H1 (cell line): ENCODE measurements around the gene APOL6. TPM values are rescaled to one million over a fixed set of nuclear protein-coding genes. Genes with fewer than 3 reads are reported as not detected.

Experiments
- CTCF ChIA-PET: fragments of 300-600 bp; sonication (Branson Sonifier 250); formaldehyde crosslinking; loops from one replicate; lab custom pipeline; 2021; ENCODE audit not compliant: partially characterized antibody; lab: Charles Lee
- POLR2A ChIA-PET: fragments of 300-600 bp; sonication (Branson Sonifier 250); formaldehyde crosslinking; loops from one replicate; lab custom pipeline; 2021; ENCODE audit warnings: inconsistent platforms; ENCODE audit not compliant: partially characterized antibody; lab: Charles Lee
- DNase-seq, 2 experiments: peaks; one replicate each; pipeline versions ENCODE4 v3.0.0 to v3.0.0-alpha.2; 2010 to 2022; ENCODE audit warnings: low spot score in 2 of 2, low read depth in 1 of 2, mixed read lengths in 1 of 2
- FAIRE-seq: peaks from 2 replicates; lab custom pipeline; 2011; peaks lifted over from hg19 to GRCh38; lab: Jason Lieb, UNC
- H2AFZ ChIP-seq: 2 replicates; pipeline ENCODE4 v1.8.1; 2012; ENCODE audit warnings: low read length, inconsistent platforms
- H2AK5ac ChIP-seq: 2 replicates; pipeline ENCODE4 v1.6.1; 2013; ENCODE audit warnings: low read depth, low read length
- H2BK120ac ChIP-seq: replicated peaks from 2 replicates; pipeline ENCODE3; 2013; ENCODE audit warnings: low read depth, low read length, inconsistent platforms
- H2BK12ac ChIP-seq: 2 replicates; pipeline ENCODE4 v1.6.1; 2013; ENCODE audit warnings: low read depth, low read length
- H2BK15ac ChIP-seq: 2 replicates; pipeline ENCODE4 v1.6.1; 2013; ENCODE audit warnings: low read length
- H2BK20ac ChIP-seq: 2 replicates; pipeline ENCODE4 v1.6.1; 2013; ENCODE audit warnings: low read length
- H2BK5ac ChIP-seq: 2 replicates; pipeline ENCODE4 v1.6.1; 2013; ENCODE audit warnings: low read depth, low read length
- H3K14ac ChIP-seq: 2 replicates; pipeline ENCODE4 v1.6.1; 2013; ENCODE audit warnings: inconsistent platforms; ENCODE audit not compliant: insufficient read length
- H3K18ac ChIP-seq: 2 replicates; pipeline ENCODE4 v1.6.1; 2013; ENCODE audit warnings: low read length; ENCODE audit errors: extremely low read depth
- H3K23ac ChIP-seq: 2 replicates; pipeline ENCODE4 v1.6.1; 2013; ENCODE audit warnings: inconsistent platforms; ENCODE audit not compliant: insufficient read length
- H3K23me2 ChIP-seq: 2 replicates; pipeline ENCODE4 v1.6.1; 2013; ENCODE audit warnings: low read depth, low read length
- H3K27ac ChIP-seq: 2 replicates; pipeline ENCODE4 v1.6.1; 2011; ENCODE audit warnings: low read depth, low read length, inconsistent platforms
- H3K27me3 ChIP-seq, 4 experiments: replicated peaks in 1 of 4; 1 replicate in 1 of 4; 2 replicates in 3 of 4; pipeline versions ENCODE4 v1.6.1 to v1.8.1; 2011 to 2013; ENCODE audit warnings: low read length in 3 of 4, mild to moderate bottlenecking in 3 of 4, inconsistent platforms in 2 of 4, mixed read lengths in 2 of 4, moderate library complexity in 1 of 4; ENCODE audit not compliant: control insufficient read depth in 3 of 4, insufficient read depth in 3 of 4; ENCODE audit errors: extremely low read depth in 1 of 4
- H3K36me3 ChIP-seq, 4 experiments: 2 replicates each; pipeline versions ENCODE4 v1.6.1 to v1.8.1; 2011 to 2013; ENCODE audit warnings: mild to moderate bottlenecking in 4 of 4, low read length in 3 of 4, moderate library complexity in 2 of 4, control low read depth in 1 of 4, inconsistent platforms in 1 of 4; ENCODE audit not compliant: insufficient read depth in 4 of 4, control insufficient read depth in 2 of 4
- H3K4ac ChIP-seq: replicated peaks from 2 replicates; pipeline ENCODE3; 2013; ENCODE audit warnings: low read length, low read depth, mixed read lengths, inconsistent platforms; ENCODE audit not compliant: insufficient read length
- H3K4me1 ChIP-seq, 4 experiments: replicated peaks in 1 of 4; 1 replicate in 1 of 4; 2 replicates in 3 of 4; pipeline versions ENCODE4 v1.6.1 to v1.8.1; 2011 to 2013; ENCODE audit warnings: low read length in 3 of 4, inconsistent platforms in 2 of 4, mixed read lengths in 1 of 4; ENCODE audit not compliant: insufficient read depth in 4 of 4, control insufficient read depth in 3 of 4
- H3K4me2 ChIP-seq, 2 experiments: 2 replicates each; pipeline versions ENCODE4 v1.6.1 to v1.8.1; 2011 to 2013; ENCODE audit warnings: low read depth in 2 of 2, low read length in 2 of 2, control low read depth in 1 of 2, inconsistent platforms in 1 of 2, mild to moderate bottlenecking in 1 of 2; ENCODE audit not compliant: insufficient read depth in 1 of 2
- H3K4me3 ChIP-seq, 4 experiments: fragments of 200-600, 300-600 bp in 1 of 4; sonication (generic), shearing (Covaris generic), sonication (Bioruptor Twin) in 1 of 4; 2 replicates each; pipeline versions ENCODE4 v1.5.1 to v1.8.1; 2011 to 2016; ENCODE audit warnings: low read length in 4 of 4, low read depth in 3 of 4, control low read depth in 2 of 4, inconsistent platforms in 2 of 4, mild to moderate bottlenecking in 2 of 4, mixed read lengths in 1 of 4, moderate library complexity in 1 of 4; ENCODE audit not compliant: insufficient read depth in 2 of 4; ENCODE audit errors: extremely low read depth in 1 of 4
- H3K56ac ChIP-seq: replicated peaks from 2 replicates; pipeline ENCODE3; 2013; ENCODE audit warnings: low read depth, mild to moderate bottlenecking, mixed read lengths, low read length, inconsistent platforms; ENCODE audit not compliant: insufficient read length
- H3K79me1 ChIP-seq: 2 replicates; pipeline ENCODE4 v1.6.1; 2013; ENCODE audit warnings: low read depth, low read length, control low read depth
- H3K79me2 ChIP-seq, 2 experiments: 2 replicates each; pipeline versions ENCODE4 v1.6.1 to v1.8.1; 2012 to 2013; ENCODE audit warnings: low read length in 2 of 2, mild to moderate bottlenecking in 2 of 2, inconsistent platforms in 1 of 2; ENCODE audit not compliant: insufficient read depth in 2 of 2, control insufficient read depth in 1 of 2
- H3K9ac ChIP-seq, 4 experiments: replicated peaks in 1 of 4; 1 replicate in 1 of 4; 2 replicates in 3 of 4; pipeline versions ENCODE4 v1.6.1 to v1.8.1; 2011 to 2013; ENCODE audit warnings: low read depth in 3 of 4, low read length in 3 of 4, control low read depth in 2 of 4, mild to moderate bottlenecking in 2 of 4, moderate library complexity in 2 of 4, inconsistent platforms in 1 of 4; ENCODE audit errors: extremely low read depth in 1 of 4
- H3K9me3 ChIP-seq, 2 experiments: 2 replicates each; pipeline versions ENCODE4 v1.6.1 to v1.8.1; 2012 to 2013; ENCODE audit warnings: mild to moderate bottlenecking in 2 of 2, moderate library complexity in 2 of 2, control low read depth in 1 of 2, inconsistent platforms in 1 of 2, low read depth in 1 of 2, low read length in 1 of 2, mixed read lengths in 1 of 2; ENCODE audit not compliant: insufficient read depth in 2 of 2
- H4K20me1 ChIP-seq, 2 experiments: replicated peaks in 1 of 2; 2 replicates each; pipeline versions ENCODE3 to v1.8.1; 2011 to 2013; ENCODE audit warnings: inconsistent platforms in 2 of 2, low read length in 2 of 2, mild to moderate bottlenecking in 1 of 2; ENCODE audit not compliant: insufficient read depth in 2 of 2, control insufficient read depth in 1 of 2
- H4K5ac ChIP-seq: 2 replicates; pipeline ENCODE4 v1.6.1; 2013; ENCODE audit warnings: low read length, low read depth, mixed read lengths, inconsistent platforms; ENCODE audit not compliant: insufficient read length
- H4K8ac ChIP-seq: 2 replicates; pipeline ENCODE4 v1.8.0; 2013; ENCODE audit warnings: mild to moderate bottlenecking, moderate library complexity, low read length, inconsistent platforms; ENCODE audit not compliant: insufficient read depth; ENCODE audit errors: extremely low read depth
- H4K91ac ChIP-seq: replicated peaks from 2 replicates; pipeline ENCODE3; 2013; ENCODE audit warnings: low read length, mixed read lengths, inconsistent platforms; ENCODE audit not compliant: insufficient read length
- CBX5 ChIP-seq: fragments of 300-800, 300-1000 bp; sonication (generic); IDR thresholded peaks from 2 replicates; pipeline ENCODE4 v1.7.1; 2016; ENCODE audit warnings: antibody characterized with exemption, low read length, low read depth
- CBX8 ChIP-seq: fragments of 300-800, 300-1000 bp; sonication (generic); IDR thresholded peaks from 2 replicates; pipeline ENCODE4 v1.7.1; 2016; ENCODE audit warnings: low read depth, low read length, borderline replicate concordance
- EP300 ChIP-seq, 2 experiments: IDR thresholded peaks; 1 replicate in 1 of 2; 2 replicates in 1 of 2; pipeline ENCODE4 v1.6.1; 2011 to 2012; ENCODE audit warnings: low read depth in 2 of 2, low read length in 2 of 2, mild to moderate bottlenecking in 2 of 2, borderline replicate concordance in 1 of 2, inconsistent platforms in 1 of 2, moderate library complexity in 1 of 2
- HDAC6 ChIP-seq: IDR thresholded peaks from one replicate; pipeline ENCODE4 v1.7.1; 2012; ENCODE audit warnings: low read depth, mild to moderate bottlenecking, inconsistent platforms, low read length, moderate library complexity
- JUND ChIP-seq: IDR thresholded peaks from 2 replicates; pipeline ENCODE4 v1.6.1; 2011; ENCODE audit warnings: mild to moderate bottlenecking, improper control_type of control experiment, low read length
- KDM4A ChIP-seq: IDR thresholded peaks from one replicate; pipeline ENCODE4 v1.7.1; 2012; ENCODE audit warnings: low read depth, mild to moderate bottlenecking, moderate library complexity, low read length, inconsistent platforms; ENCODE audit not compliant: severe bottlenecking
- POU5F1 ChIP-seq: IDR thresholded peaks from 2 replicates; pipeline ENCODE4 v1.6.1; 2011; ENCODE audit warnings: low read depth, mild to moderate bottlenecking, low read length, moderate library complexity
- SAP30 ChIP-seq: fragments of 300-600 bp; sonication (generic); IDR thresholded peaks from 2 replicates; pipeline ENCODE4 v1.7.1; 2012; ENCODE audit warnings: low read length, moderate library complexity, mild to moderate bottlenecking, inconsistent platforms; ENCODE audit not compliant: insufficient read depth, insufficient replicate concordance
- SP1 ChIP-seq: IDR thresholded peaks from 2 replicates; pipeline ENCODE4 v1.6.1; 2011; ENCODE audit warnings: low read depth, low read length
- SRF ChIP-seq: IDR thresholded peaks from 2 replicates; pipeline ENCODE4 v1.6.1; 2011; ENCODE audit warnings: mild to moderate bottlenecking, low read depth, low read length, moderate library complexity
- WGBS, 2 experiments: shearing (Covaris generic) in 1 of 2; methylation state at CpG; one replicate each; pipeline versions ENCODE4 v1.1.6 to v1.1.7; 2013 to 2015; ENCODE audit warnings: low lambda C conversion rate in 2 of 2, mixed read lengths in 2 of 2, inconsistent platforms in 1 of 2, low coverage in 1 of 2, missing lambda C conversion rate in 1 of 2; ENCODE audit not compliant: insufficient replicate concordance in 2 of 2, insufficient coverage in 1 of 2, insufficient read length in 1 of 2; ENCODE audit errors: extremely low coverage in 1 of 2, missing lambda C conversion rate in 1 of 2; 5-methylcytosine and 5-hydroxymethylcytosine counted together
- polyA plus RNA-seq, 7 experiments: library from polyadenylated mRNA; depleted of rRNA in 3 of 7; stranded (reverse) in 5 of 7; unstranded in 2 of 7; fragments of >200 nt in 5 of 7; fragments of 200-250 nt in 2 of 7; gene quantifications; 1 replicate in 5 of 7; 2 replicates in 1 of 7; 4 replicates in 1 of 7; pipeline versions ENCODE4 v1.2.1 to v1.2.3, GENCODE V29; 2011 to 2013; ENCODE audit warnings: missing spikeins in 2 of 7, mixed read lengths in 2 of 7
- total RNA-seq: library from RNA; stranded (reverse); fragmentation: NEBNext Ultra II Directional; extraction: Animal tissue kit (Norgen Biotek cat#: 25700); gene quantifications from 2 replicates; pipeline ENCODE4 v1.2.1, GENCODE V29; 2021
- TF ChIP-seq, protein P1 (sequence below): IDR thresholded peaks from 2 replicates; pipeline ENCODE4 v1.6.1; 2012; ENCODE audit warnings: low read length, inconsistent platforms

Gene APOL6
- total and polyA plus RNA-seq, 2 of the 8 experiments (the other 6 are each of a cell fraction or from before 2014, with no cell fraction given): 0.06 to 0.13 TPM

DNA sequence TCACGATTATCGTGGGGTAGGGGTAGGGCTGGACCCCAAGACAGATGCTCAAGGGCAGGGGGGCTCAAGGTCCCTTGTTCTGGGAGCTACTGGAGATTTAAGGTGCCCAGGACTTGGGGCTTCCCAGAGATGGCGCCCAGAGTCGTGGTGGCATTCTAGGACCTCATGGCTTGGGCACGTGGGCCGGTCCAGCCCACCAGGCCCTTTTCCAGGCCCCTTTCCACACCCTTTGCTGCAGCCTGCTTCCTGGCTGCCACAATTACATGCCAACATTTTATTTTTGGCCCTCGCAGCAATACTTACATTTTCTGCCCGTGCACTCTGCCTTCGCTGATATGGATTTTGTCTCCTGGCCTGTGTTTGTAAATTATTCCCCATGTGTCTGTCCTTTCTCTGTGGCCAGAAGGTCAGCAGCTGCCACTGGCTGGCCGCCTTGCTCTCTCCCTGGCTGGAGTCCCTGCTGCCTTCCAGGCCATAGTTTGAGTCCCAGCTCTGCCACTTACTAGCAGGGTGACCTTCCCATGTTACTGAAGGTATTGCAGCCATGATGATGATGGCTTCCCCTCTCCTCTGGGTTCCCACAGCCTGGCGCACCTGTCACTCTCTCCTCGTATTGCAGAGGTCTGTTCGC lies 42.3 kb upstream of the APOL6 start:
- H3K4ac ChIP-seq: no peak overlapping the region
- H3K4me1 ChIP-seq: no peaks in the 10 kb centered on the region
- H3K27me3 ChIP-seq: no peaks in the 10 kb centered on the region; a peak in 1 of 7 replicates
- CTCF ChIA-PET: no interaction called here
- H4K8ac ChIP-seq: no peak overlapping the region
- H2BK15ac ChIP-seq: no peak overlapping the region
- H3K56ac ChIP-seq: no peak overlapping the region
- H3K23ac ChIP-seq: no peak overlapping the region
- peaks cover 0 to 7% of the 10 kb centered on the region in 2 experiments; a peak in 1 of 4 replicates for H3K9me3 ChIP-seq
- no peaks in the 10 kb centered on the region; the same call in 1 of the 2 replicates for H3K79me1 ChIP-seq
- H3K23me2 ChIP-seq: peaks cover 4% of the 10 kb centered on the region
- 84% methylated on average over 13 of the region's 13 CpGs; no CpG with 5 or more reads in 1 of the 2 experiments for WGBS, 2 experiments
- no peak overlapping the region for H3K4me2 ChIP-seq
- no peak overlapping the region for H3K27ac ChIP-seq
- POLR2A ChIA-PET: interaction anchor here (0.7 kb wide), 1 partner anchor 10 kb away, joined by 3 read pairs; no protein-coding TSS in a partner anchor
- no peak overlapping the region for H3K4me3 ChIP-seq
- no peak overlapping the region for H3K14ac ChIP-seq
- no peak overlapping the region for H2AFZ ChIP-seq
- no peak overlapping the region for H4K91ac ChIP-seq
- no peak overlapping the region for H4K5ac ChIP-seq
- H4K20me1 ChIP-seq: peaks cover 0 to 4% of the 10 kb centered on the region in 2 experiments
- no peak overlapping the region for H2BK5ac ChIP-seq
- no peaks in the 10 kb centered on the region for H3K36me3 ChIP-seq
- no peak overlapping the region for H2BK12ac ChIP-seq
- H3K18ac ChIP-seq: no peak overlapping the region; the same call in 1 of the 2 replicates
- no peak overlapping the region for H2BK20ac ChIP-seq
- peaks cover 0 to under 1% of the 10 kb centered on the region in 2 experiments; a peak in 1 of 4 replicates for H3K79me2 ChIP-seq
- H3K9ac ChIP-seq: no peak overlapping the region
- DNase-seq: no peak
- H2AK5ac ChIP-seq: no peak overlapping the region
- H2BK120ac ChIP-seq: no peak overlapping the region
- no peak for FAIRE-seq
- TF ChIP-seq HDAC6 (no peak), SP1 (no peak), JUND (no peak), POU5F1 (no peak), CBX8 (no peak), KDM4A (no peak), CBX5 (no peak), SAP30 (no peak), EP300 (IDR thresholded peaks at IDR 0.05; ENCODE audit: borderline replicate concordance in 1 of 2, low read depth in 2 of 2, low read length in 2 of 2) (no peak), SRF (no peak)
- TF ChIP-seq, protein P1, sequence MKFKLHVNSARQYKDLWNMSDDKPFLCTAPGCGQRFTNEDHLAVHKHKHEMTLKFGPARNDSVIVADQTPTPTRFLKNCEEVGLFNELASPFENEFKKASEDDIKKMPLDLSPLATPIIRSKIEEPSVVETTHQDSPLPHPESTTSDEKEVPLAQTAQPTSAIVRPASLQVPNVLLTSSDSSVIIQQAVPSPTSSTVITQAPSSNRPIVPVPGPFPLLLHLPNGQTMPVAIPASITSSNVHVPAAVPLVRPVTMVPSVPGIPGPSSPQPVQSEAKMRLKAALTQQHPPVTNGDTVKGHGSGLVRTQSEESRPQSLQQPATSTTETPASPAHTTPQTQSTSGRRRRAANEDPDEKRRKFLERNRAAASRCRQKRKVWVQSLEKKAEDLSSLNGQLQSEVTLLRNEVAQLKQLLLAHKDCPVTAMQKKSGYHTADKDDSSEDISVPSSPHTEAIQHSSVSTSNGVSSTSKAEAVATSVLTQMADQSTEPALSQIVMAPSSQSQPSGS: no peak
